GM12864 (cell line): ENCODE measurements around the gene DISC1.
"Not testable (repeated sequence)": the region's sequence is repeated elsewhere in the genome, so short reads cannot be mapped to it uniquely, and the experiment has no call there.

ENCODE experiments used
- DNase-seq: peaks from one replicate; pipeline ENCODE4 v3.0.0-alpha.2; 2011; ENCODE audit warnings: low read depth
- H3K4me3 ChIP-seq: 2 replicates; pipeline ENCODE4 v1.5.1; 2011; ENCODE audit warnings: mild to moderate bottlenecking, low read depth, low read length, control low read depth
- TF ChIP-seq, protein P1 (sequence below): IDR thresholded peaks from 2 replicates; pipeline ENCODE4 v1.5.1; 2011; ENCODE audit warnings: low read depth, mild to moderate bottlenecking, moderate library complexity, low read length, control low read depth, inconsistent platforms; ENCODE audit errors: missing control alignments

Gene DISC1

DNA sequence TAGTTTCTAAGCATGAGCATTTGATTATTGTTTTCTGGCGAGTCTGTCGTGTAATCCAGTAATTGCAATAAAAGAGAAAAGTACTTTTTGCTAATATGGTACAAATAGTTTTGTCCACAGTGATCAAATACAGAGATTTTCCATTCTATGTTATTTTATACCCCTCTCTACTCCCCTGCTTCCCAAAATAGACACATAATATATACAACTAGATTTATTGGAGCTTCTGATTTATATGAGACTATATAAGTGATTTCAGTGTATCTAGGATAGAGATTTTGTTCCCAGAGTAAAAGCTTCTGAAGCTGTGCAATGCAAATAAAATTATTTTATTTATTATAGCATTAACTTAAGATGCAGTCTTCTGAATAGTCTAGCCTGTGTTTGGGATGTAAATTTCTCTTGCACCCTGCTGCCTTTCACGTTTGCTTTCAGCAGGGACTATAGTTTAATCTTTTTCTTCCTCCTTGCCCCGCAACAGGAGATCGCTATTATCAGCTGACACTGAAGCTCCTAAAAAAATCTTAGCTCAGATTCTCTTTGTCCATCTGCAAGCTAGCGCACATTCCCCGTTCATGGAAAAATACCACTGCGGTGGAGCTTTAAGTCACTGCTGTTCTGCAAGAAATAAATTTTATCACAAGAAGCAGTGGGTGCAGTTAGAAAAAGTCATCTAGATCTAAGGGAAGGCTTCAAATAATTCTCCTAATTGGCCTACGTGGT is 273.3 kb downstream of the DISC1 start:
- no peak for DNase-seq
- no peak overlapping the region for H3K4me3 ChIP-seq
- TF ChIP-seq, protein P1, sequence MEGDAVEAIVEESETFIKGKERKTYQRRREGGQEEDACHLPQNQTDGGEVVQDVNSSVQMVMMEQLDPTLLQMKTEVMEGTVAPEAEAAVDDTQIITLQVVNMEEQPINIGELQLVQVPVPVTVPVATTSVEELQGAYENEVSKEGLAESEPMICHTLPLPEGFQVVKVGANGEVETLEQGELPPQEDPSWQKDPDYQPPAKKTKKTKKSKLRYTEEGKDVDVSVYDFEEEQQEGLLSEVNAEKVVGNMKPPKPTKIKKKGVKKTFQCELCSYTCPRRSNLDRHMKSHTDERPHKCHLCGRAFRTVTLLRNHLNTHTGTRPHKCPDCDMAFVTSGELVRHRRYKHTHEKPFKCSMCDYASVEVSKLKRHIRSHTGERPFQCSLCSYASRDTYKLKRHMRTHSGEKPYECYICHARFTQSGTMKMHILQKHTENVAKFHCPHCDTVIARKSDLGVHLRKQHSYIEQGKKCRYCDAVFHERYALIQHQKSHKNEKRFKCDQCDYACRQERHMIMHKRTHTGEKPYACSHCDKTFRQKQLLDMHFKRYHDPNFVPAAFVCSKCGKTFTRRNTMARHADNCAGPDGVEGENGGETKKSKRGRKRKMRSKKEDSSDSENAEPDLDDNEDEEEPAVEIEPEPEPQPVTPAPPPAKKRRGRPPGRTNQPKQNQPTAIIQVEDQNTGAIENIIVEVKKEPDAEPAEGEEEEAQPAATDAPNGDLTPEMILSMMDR = no peak

DNA sequence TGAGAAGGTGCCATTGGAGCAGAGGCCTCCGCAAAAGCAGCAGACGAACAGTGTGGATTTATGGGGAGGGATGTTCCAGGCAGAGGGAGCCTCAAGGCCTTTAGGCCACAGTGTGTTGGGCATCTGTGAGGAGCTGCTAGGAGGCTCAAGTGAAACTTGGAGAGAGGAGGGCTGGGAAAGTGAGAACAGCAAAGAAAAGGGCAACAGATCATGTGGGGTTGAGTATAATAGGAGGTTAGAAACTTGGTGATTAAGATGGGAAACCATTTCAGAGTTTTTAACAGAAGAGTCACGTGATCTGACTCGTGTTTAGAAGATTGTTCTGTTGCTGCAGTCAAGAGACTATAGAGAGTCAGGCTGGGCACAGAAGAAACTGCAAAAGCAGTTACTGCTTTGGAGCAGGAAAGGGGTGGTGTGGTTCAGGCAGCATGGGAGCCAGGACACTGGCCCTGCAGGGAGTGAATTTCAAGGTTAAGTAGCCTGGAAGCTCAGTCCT is 277.0 kb downstream of the DISC1 start:
- DNase-seq = no peak
- TF ChIP-seq, protein P1 = no peak

DNA sequence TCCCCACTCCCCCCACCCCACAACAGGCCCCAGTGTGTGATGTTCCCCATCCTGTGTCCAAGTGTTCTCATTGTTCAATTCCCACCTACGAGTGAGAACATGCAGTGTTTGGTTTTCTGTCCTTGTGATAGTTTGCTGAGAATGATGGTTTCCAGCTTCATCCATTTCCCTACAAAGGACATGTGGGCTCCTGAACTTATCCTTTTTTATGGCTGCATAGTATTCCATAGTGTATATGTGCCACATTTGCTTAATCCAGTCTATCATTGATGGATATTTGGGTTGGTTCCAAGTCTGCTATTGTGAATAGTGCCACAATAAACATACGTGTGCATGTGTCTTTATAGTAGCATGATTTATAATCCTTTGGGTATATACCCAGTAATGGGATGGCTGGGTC is 280.7 kb downstream of the DISC1 start:
- H3K4me3 ChIP-seq, DNase-seq: not testable (repeated sequence)

More for the DNA sequence above, 277.0 kb downstream of the DISC1 start:
- no peak overlapping the region for H3K4me3 ChIP-seq

DNA sequence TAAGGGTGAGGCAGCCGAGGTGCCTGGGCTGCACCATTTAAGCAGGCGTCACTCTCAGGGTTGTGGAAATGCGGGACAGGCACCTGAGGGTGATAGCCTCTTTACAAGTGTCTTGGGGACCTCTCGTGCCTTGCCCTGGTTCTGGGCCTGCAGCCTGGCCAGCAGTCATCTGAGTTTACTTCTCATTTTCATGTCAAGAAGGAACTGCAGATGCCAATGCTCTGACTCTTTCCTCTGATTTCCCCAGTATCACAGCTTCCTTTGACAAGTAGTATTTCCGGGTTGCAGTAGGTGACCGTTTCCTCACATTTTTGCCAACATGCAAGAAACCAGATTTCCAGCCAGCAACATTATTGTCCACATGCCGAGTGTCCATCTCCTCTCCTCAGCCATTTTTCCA is 286.9 kb downstream of the DISC1 start:
- TF ChIP-seq, protein P1 = no peak
- no peak for DNase-seq
- H3K4me3 ChIP-seq = no peak overlapping the region

DNA sequence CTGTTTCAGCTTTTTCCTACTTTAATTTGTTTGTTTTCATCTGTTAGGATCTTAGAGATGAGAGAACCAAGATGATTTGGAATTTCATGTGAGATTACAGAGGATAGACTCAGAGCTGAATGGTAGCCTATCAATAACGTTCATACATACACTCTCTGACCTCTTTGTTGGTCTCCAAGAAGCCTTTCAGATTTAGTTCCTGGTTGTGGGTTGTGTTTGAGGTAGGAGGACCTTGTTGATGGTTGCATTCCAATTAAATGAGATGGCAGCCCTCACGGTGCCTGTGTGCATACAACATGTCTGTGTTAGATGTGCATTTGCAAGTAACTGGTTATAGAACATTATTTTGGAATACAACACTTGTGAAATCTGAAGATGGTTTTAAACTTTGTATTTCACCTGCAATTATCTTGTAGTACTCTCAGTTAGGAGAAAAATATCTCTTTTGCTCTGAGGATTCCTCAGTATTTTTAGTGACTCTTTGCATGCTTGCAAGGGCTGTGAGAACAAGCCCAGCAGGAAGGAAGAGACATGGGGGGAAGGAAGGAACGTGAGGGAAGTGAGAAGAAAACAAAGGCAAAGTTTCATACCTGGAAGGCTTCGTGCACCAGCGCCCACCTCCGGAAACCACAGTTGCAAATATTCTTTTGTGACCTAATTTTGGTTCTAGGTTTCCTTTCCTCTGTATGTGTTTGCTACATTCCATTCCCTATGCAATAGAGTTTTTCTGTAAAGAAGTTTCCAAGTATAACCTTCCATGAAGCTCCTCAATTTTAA is 291.8 kb downstream of the DISC1 start:
- TF ChIP-seq, protein P1 = no peak
- DNase-seq = no peak
- no peak overlapping the region for H3K4me3 ChIP-seq

DNA sequence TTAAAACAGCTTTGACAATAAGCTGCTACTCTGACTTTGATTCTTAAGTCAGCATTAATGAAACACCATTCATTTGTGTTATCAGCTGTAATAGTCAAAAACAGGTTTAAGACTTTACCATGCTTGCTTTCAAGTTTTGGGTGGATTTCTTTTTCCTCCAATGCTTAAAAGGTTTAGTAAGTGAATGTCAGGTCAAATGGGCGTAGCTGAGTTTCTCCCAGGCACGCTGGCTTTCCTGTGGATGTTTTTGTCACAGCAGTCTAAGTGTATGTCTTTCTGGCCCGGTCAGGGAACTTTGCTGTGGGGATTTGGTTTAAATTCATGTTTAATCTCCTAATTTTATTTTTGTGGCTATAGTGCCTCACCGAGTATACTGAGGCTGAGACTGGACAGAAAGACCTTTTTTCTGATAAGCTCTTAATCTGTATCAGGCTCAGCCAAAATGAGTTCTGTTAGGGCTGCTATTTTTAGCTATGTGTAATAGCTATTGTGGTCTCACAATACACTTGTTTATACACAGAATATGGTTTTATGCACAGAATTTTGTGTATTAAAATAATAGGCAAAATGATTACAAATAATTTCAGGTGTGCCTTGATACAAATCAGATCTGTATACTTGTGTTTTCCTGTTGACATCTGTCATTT is 292.8 kb downstream of the DISC1 start:
- DNase-seq = no peak
- H3K4me3 ChIP-seq = no peak overlapping the region
- TF ChIP-seq, protein P1 = no peak

DNA sequence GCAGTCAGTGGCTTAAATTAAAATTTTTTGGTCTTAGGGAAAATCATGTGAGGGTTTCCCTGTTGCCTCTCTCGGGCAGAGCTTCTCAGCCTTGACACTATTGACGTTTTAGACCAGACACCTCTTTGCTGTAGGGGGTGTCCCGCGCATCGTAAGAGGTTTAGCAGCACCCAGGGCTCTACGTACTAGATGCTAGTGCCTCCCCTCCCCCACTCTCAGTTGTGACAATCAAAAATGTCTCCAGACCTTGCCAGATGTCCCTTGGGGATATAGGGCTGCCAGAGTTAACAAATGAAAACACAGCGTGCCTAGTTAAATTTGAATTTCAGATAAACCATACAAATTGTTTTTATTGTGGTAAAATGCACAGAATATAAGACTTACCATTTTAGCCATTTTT is 293.3 kb downstream of the DISC1 start:
- DNase-seq = no peak
- TF ChIP-seq, protein P1 = no peak
- H3K4me3 ChIP-seq = no peak overlapping the region
